GM12874 (cell line): Measurements from ENCODE around the gene ARMC5.

Source experiments
- TF ChIP-seq, protein P1 (sequence below): IDR thresholded peaks from 2 replicates; pipeline ENCODE4 v1.5.1; 2011; ENCODE audit warnings: low read depth, mild to moderate bottlenecking, control low read depth, low read length, moderate library complexity; ENCODE audit not compliant: insufficient read depth

The ARMC5 gene

DNA sequence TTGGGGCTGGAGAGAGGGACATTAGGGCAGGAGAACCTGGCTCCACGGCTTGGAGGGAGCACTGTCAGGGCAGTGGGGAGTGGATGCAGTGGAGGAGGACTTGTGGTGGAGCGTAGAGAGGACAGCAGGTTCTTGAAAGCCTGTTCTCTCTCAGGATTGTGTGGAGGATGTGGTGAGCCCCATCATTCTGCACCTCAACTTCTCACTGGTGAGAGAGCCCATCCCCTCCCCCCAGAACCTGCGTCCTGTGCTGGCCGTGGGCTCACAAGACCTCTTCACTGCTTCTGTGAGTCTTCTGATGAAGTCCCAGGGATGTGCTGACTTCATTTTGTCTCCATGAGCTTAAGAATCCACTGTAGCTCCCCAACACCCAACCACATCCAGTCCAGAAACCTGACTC, 44.6 kb upstream of the ARMC5 start:
- TF ChIP-seq, protein P1, sequence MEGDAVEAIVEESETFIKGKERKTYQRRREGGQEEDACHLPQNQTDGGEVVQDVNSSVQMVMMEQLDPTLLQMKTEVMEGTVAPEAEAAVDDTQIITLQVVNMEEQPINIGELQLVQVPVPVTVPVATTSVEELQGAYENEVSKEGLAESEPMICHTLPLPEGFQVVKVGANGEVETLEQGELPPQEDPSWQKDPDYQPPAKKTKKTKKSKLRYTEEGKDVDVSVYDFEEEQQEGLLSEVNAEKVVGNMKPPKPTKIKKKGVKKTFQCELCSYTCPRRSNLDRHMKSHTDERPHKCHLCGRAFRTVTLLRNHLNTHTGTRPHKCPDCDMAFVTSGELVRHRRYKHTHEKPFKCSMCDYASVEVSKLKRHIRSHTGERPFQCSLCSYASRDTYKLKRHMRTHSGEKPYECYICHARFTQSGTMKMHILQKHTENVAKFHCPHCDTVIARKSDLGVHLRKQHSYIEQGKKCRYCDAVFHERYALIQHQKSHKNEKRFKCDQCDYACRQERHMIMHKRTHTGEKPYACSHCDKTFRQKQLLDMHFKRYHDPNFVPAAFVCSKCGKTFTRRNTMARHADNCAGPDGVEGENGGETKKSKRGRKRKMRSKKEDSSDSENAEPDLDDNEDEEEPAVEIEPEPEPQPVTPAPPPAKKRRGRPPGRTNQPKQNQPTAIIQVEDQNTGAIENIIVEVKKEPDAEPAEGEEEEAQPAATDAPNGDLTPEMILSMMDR = no peak

DNA sequence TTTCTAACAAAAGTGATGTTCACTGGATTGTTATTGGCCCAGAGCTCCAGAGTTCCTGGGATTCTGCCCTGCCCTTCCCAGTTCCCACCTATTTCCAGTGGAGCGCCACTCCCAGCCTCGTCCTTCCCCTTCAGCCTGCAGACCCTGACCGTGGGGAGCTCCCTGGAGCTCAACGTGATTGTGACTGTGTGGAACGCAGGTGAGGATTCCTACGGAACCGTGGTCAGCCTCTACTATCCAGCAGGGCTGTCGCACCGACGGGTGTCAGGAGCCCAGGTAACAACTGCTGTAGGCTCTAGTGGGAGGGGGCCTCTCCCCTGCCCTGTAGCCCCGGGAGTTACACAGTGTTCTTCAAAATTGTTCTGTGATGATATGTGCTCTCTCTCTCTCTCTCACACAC, 42.9 kb upstream of the ARMC5 start:
- TF ChIP-seq, protein P1 = no peak

DNA sequence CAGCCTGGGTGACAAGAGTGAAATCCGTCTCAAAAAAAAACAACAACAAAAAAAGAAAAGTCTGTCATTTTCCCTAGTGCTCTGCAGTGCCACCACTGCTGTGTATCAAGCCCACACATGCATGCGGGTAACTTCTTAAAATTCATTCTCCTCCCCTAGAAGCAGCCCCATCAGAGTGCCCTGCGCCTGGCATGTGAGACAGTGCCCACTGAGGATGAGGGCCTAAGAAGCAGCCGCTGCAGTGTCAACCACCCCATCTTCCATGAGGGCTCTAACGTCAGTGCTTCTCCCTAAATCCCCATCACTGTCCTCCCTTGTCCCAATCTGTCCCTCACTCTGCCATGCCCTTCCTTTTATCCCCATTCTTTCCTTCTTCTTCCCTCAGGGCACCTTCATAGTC, 41.4 kb upstream of the ARMC5 start:
- TF ChIP-seq, protein P1 = no peak

DNA sequence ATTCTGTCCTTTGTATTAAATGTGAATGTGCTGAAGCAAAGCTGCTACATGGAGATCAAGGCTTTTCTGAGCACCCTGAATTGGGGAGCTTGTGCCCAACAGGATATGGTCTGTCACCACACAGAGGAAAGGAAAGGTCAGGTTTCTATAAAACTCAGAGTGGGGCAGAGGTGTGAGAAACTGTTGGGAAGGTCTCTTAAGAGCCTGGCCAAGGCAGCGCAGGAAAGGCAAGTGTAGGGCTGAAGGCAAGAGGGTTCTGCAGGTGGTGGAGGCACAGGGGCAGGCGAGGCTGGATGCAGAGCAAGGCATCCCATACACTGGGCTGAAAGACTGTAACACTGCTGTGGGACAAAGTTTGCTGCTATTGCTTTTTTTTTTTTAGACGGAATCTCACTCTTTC, 39.3 kb upstream of the ARMC5 start:
- TF ChIP-seq, protein P1 = no peak

DNA sequence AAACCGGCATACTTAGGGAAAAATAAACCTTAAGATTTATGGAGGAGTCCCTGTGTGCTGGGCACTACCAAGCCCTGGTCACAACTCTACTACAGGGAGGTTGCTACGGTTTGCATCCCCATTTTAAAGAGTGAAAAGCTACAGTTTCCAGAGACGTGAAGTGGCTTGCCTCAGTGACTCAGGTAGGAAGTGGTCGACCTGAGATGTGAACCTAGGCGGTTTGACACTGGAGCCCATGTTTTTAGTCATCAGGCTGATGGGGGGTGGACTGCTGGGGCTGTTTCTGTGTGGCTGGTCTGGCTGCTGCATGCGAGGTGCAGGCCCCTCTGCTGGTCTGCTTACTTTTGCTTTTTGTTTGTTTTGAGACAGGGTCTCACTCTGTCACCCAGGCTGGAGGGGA, 37.7 kb upstream of the ARMC5 start:
- TF ChIP-seq, protein P1 = no peak

DNA sequence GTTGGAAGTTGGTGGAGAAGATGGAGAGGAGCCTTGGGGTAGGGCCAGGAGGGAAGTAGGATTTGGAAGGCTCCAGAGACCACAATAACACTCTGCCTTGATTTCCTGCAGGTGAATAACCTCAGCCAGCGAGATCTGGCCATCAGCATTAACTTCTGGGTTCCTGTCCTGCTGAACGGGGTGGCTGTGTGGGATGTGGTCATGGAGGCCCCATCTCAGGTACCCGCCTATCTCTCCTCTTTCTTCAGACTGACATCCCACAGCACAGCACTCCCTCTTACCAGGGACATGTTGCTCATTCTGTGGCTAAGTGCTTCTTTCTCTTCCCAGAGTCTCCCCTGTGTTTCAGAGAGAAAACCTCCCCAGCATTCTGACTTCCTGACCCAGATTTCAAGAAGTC, 36.1 kb upstream of the ARMC5 start:
- TF ChIP-seq, protein P1 = no peak

DNA sequence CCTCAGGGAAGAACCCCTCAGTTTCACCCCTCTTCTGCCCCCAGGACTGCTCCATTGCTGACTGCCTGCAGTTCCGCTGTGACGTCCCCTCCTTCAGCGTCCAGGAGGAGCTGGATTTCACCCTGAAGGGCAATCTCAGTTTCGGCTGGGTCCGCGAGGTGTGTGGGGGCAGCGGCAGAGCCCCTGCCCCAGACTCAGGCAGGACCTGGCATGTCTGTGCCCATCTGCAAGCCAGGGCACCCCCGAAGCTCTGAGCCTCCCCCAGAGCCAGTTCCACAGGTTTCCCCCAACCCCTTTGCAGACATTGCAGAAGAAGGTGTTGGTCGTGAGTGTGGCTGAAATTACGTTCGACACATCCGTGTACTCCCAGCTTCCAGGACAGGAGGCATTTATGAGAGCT, 35.5 kb upstream of the ARMC5 start:
- TF ChIP-seq, protein P1 = no peak
